T-helper 17 cell (primary cell): ENCODE results near the gene GABRD. TPM values are rescaled to one million over a fixed set of nuclear protein-coding genes. Genes with fewer than 3 reads are reported as not detected.
A peak's percentile ranks its signal among the peaks of the same experiment; 100 is the strongest.

Experiments
- ATAC-seq: fragments of 150-1000 bp; cut with Tn5 transposase; 2 replicates; pipeline ENCODE4 v1.10.0; 2021; ENCODE audit warnings: mild to moderate bottlenecking, moderate library complexity
- DNase-seq, 3 donors: peaks; one replicate each; pipeline versions ENCODE4 v3.0.0 to v3.0.0-alpha.2; 2020 to 2021
- H3K9me3 ChIP-seq: one replicate; pipeline ENCODE4 v1.7.0; 2013; ENCODE audit warnings: low read length, mild to moderate bottlenecking; ENCODE audit not compliant: control insufficient read depth, poor library complexity, severe bottlenecking
- H3K27ac Mint-ChIP-seq: one replicate; pipeline ENCODE4 v1.8.0; 2022; ENCODE audit warnings: mild to moderate bottlenecking, moderate library complexity, mixed read lengths
- H3K27me3 Mint-ChIP-seq: one replicate; pipeline ENCODE4 v1.8.0; 2022; ENCODE audit warnings: mixed read lengths
- H3K36me3 Mint-ChIP-seq: one replicate; pipeline ENCODE4 v1.8.0; 2022; ENCODE audit warnings: low read depth, mixed read lengths
- H3K4me1 Mint-ChIP-seq: one replicate; pipeline ENCODE4 v1.8.0; 2022; ENCODE audit warnings: mild to moderate bottlenecking, mixed read lengths
- H3K4me3 Mint-ChIP-seq: one replicate; pipeline ENCODE4 v1.8.0; 2022; ENCODE audit warnings: mild to moderate bottlenecking, moderate library complexity, mixed read lengths
- total RNA-seq, 4 donors: library from RNA in 2 of 4; stranded (reverse) in 2 of 4; gene quantifications; one replicate each; pipeline ENCODE4 v1.2.3 and lab custom pipeline; 2022 to 2026

The GABRD gene
- total RNA-seq, 2 donors from 2014 or later, result 0.17 TPM; not detected in 1

DNA sequence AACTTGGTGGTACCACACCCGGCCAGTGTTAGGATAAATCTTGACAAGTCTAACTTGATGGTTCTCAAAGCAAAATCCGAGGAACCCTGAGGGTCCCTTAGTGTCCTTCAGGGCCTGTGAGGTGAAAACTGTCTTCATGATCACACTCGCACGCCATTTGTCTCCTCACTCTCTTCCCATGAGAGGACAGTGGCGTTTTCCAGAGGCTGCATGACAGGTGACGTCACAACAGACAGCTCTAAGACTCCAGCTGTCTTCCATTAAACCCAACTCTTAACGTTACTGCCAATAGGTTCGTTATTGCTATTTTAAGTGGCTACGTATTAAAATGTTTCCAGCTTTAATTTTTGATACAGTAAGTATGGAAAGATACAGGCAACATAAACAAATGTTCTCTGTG is 29.4 kb upstream of the GABRD start:
- no peak overlapping the region for H3K4me3 Mint-ChIP-seq
- no peaks in the 10 kb centered on the region for H3K9me3 ChIP-seq
- ATAC-seq (no peak), DNase-seq (no peak)
- H3K27ac Mint-ChIP-seq, result no peak overlapping the region
- H3K36me3 Mint-ChIP-seq, result no peaks in the 10 kb centered on the region
- peaks cover 28% of the 10 kb centered on the region for H3K27me3 Mint-ChIP-seq
- peaks cover 3% of the 10 kb centered on the region for H3K4me1 Mint-ChIP-seq

DNA sequence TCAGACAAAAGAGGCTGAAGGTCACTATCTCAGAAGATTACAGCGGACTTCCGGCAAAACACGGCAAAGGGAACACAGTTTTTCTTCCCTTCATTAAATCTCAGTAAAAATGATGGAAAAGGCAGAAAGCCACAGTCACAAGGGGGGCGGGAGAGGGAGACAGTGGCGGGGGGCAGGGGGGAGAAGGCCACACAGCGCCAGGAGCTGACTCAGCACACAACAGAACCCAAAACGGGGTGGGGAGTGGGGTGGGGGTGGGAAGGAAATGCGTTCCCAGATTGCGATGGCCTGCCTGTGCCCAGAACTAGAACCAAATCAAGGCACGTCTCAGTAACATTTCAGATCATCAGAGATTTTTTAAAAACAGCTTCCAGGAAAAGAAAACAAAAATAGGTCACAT is 28.9 kb upstream of the GABRD start:
- no peak for ATAC-seq
- Mint-ChIP-seq H3K27ac (no peak overlapping the region), H3K4me1 (peaks cover 3% of the 10 kb centered on the region), H3K36me3 (no peaks in the 10 kb centered on the region), H3K27me3 (peaks cover 28% of the 10 kb centered on the region), H3K4me3 (no peak overlapping the region)
- DNase-seq, result no peak
- H3K9me3 ChIP-seq, result no peaks in the 10 kb centered on the region

DNA sequence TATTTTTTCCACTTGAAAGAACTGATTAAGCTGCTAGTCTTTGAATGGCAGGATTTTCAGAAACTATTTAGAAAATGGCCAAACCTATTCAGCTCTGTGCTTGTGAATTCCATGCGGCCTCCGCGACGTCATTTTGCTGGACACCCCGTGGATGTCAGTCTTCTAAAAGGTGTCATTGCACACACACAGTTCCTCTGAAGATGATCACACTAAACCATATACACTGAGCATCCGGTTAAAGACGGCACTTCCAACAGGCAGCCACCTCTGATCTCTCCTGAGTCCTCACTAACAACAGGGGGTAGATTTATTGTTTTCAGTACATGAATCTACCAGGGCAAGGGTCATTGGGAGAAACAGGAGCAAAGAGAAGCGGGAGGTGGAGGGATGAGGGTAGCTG is 24.6 kb upstream of the GABRD start:
- Mint-ChIP-seq H3K4me1 (peaks cover 3% of the 10 kb centered on the region), H3K36me3 (no peaks in the 10 kb centered on the region), H3K27ac (no peak overlapping the region), H3K4me3 (no peak overlapping the region), H3K27me3 (peaks cover 46% of the 10 kb centered on the region)
- ATAC-seq (no peak), DNase-seq (no peak)
- H3K9me3 ChIP-seq, result no peaks in the 10 kb centered on the region

DNA sequence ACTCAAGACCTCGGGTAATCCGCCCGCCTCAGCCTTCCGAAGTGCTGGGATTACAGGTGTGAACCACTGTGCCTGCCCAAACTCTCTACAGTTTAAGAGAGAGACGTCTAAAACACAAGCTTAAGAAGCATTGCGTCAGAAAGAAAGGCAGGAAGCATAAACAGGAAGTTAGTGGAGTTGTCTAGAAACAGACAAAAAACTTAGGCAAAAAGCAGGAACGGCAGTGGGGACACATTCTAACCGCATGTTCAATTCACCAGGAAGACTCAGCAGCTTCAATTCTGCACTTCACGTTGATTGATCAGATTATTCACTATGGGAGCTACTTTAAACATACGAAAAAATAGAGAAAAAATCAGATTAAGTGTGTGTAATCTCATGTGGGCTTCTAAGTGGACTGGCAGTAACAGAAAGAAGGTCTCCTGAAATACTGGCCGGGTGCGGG is 22.9 kb upstream of the GABRD start:
- H3K4me1 Mint-ChIP-seq, result peaks cover 3% of the 10 kb centered on the region
- ATAC-seq, result no peak
- H3K27ac Mint-ChIP-seq, result no peak overlapping the region
- H3K36me3 Mint-ChIP-seq, result no peaks in the 10 kb centered on the region
- no peak for DNase-seq
- no peak overlapping the region for H3K4me3 Mint-ChIP-seq
- peaks cover 55% of the 10 kb centered on the region for H3K27me3 Mint-ChIP-seq
- no peaks in the 10 kb centered on the region for H3K9me3 ChIP-seq

DNA sequence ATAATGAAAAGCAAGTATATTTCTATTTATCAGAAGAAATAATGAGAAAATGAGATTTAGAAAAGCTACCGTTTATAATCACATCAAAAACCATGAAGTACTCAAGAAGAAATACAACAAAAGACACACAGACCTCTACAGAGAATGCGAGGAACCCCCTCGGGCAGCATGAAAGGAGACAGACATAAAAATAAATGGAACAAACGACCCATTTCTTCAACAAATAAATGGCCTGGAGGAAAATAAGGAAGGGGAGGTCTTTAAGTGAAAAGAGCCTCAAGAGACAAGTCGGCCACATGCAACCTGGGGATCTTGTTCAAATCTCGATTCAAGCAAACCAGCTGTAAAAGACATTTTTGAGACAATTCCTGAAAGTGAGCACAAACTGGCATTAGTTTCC is 21.6 kb upstream of the GABRD start:
- ATAC-seq, result no peak
- H3K4me1 Mint-ChIP-seq, result peaks cover 3% of the 10 kb centered on the region
- H3K9me3 ChIP-seq, result no peaks in the 10 kb centered on the region
- H3K36me3 Mint-ChIP-seq, result no peaks in the 10 kb centered on the region
- DNase-seq, result no peak
- peak overlapping the region; percentile 13 for H3K4me3 Mint-ChIP-seq
- H3K27me3 Mint-ChIP-seq, result peaks cover 59% of the 10 kb centered on the region
- no peak overlapping the region for H3K27ac Mint-ChIP-seq

DNA sequence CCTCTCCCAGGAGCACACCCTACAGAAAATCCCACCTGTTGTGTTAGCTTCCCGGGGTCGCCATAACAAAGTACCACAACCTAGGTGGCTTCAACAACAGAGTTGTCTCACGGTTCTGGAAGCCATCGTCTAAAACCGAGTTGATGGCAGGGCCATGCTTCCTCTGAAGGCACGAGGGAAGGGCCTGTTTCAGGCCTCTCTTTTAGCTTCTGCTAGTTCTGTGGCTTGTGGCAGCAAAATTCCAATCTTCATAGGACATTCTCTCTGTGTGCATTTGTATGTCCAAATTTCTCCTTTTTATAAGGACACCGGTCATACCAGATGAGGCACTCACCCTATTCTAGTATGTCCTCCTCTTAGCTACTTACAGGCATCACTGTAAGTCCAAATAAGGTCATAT is 18.7 kb upstream of the GABRD start:
- Mint-ChIP-seq H3K36me3 (no peaks in the 10 kb centered on the region), H3K4me3 (no peak overlapping the region), H3K27ac (no peak overlapping the region), H3K27me3 (peaks cover 69% of the 10 kb centered on the region), H3K4me1 (peaks cover 3% of the 10 kb centered on the region)
- ATAC-seq, result no peak
- no peaks in the 10 kb centered on the region for H3K9me3 ChIP-seq
- no peak for DNase-seq

DNA sequence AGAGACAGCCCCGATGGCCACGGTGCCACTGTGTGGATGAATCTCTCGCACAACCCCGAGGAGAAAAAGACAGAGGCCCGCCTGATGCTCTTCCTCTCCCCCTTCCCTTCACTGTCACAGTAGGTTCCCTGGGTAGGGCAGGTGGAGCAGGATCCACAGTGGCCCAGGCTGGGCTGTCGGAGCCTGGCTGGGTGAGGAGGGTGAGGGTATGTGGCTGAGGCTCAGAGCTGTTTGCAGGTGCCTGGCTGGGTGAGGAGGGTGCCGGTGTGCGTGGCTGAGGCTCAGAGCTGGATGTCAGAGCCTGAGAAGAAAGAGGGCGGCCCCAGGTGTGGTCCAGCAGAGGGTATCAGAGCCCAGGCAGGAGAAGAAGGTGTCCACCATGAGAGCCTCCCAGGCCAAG is 18.3 kb upstream of the GABRD start:
- Mint-ChIP-seq H3K36me3 (no peaks in the 10 kb centered on the region), H3K4me1 (peaks cover 3% of the 10 kb centered on the region), H3K27me3 (peaks cover 73% of the 10 kb centered on the region), H3K27ac (no peak overlapping the region), H3K4me3 (no peak overlapping the region)
- no peaks in the 10 kb centered on the region for H3K9me3 ChIP-seq
- ATAC-seq, result no peak
- no peak for DNase-seq

DNA sequence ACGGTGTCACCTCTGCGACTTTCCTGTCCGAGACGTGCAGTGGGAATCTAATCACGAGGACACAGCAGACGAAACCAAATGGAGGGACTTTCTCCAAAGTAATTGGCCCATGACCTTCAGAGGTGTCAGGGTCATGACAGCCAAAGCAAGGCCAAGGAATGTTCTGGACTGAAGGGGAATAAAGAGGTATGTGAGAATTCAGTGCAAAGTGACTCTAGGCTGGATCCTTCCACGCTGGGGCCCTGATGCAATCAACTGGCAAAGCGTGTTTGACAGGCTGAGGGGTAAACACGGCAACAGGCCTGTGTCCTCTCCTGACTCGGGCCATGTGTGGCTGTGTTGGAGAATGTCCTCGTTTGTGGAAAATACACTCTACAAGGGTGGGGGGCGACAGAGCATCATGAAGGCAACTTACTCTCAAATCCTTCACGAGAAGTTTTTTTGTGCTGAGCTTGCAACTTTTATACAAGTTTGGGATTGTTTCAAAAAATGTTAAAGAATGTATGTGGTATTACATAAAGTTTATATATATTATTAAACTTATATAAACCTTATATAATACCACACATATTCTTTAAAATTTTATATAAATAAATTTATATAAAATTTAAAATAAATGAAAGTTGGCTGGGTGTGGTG is 17.3 kb upstream of the GABRD start:
- ATAC-seq (no peak), DNase-seq (no peak)
- no peaks in the 10 kb centered on the region for H3K9me3 ChIP-seq
- Mint-ChIP-seq H3K36me3 (no peaks in the 10 kb centered on the region), H3K27ac (no peak overlapping the region), H3K4me1 (no peaks in the 10 kb centered on the region), H3K4me3 (no peak overlapping the region), H3K27me3 (peaks cover 75% of the 10 kb centered on the region)

DNA sequence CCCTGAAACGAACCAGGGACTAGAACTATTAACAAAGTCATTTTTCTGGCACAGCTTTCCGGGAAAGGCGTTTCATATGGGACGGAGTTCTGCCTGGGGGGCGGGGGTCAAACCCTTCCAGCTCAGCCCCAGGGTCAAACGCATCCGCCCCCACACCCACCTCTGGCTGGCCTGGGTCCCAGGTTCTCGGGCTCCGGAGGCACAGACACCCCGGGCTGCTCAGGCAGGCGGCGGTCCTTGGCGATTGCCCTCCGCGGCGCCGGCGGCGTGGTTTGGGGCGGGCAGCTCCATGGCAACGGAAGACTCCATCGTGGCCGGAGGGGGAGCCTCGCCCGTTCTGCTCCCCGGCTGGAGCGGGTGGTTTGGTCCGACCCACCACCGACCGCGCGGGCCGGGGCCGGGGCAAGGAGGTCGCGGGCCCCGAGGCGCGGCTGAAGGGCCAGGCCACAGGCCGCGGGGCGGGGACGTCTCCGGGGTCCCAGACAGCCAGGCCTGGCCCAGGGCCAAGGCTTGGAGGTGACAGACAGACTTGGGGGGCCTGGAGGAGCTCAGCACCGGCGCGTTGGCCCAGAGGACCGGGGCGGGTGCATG is 15.5 kb upstream of the GABRD start, which contains the start of gene CFAP74:
CFAP74 (minus strand) TSS at position 246 of the 591 bp plus-strand sequence. CDS start 12,830 bp downstream, outside the sequence.
- DNase-seq, result no peak
- ATAC-seq, result no peak
- Mint-ChIP-seq H3K4me1 (no peaks in the 10 kb centered on the region), H3K27me3 (peaks cover 61% of the 10 kb centered on the region), H3K36me3 (no peaks in the 10 kb centered on the region), H3K27ac (no peak within 1 kb of the TSS), H3K4me3 (no peak within 1 kb of the TSS)
- no peaks in the 10 kb centered on the region for H3K9me3 ChIP-seq

DNA sequence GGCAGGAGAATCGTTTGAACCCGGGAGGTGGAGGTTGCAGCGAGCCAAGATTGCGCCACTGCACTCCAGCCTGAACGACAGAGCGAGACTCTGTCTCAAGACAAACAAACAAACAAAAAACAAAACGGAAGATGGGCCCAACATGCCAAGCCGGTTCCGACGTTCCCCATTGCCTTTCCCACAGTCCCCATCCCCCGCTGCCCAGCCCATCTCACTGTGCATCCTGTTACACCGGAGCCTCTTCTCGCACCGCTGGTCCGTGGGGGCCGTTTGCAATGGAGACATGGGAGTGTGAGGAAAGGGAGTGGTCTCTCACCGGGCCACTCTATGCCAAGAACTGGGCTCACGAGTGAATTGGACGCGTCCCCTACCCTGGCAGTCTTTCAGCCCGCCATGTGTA is 14.3 kb upstream of the GABRD start:
- H3K4me3 Mint-ChIP-seq, result no peak overlapping the region
- H3K4me1 Mint-ChIP-seq, result no peaks in the 10 kb centered on the region
- H3K9me3 ChIP-seq, result no peaks in the 10 kb centered on the region
- no peaks in the 10 kb centered on the region for H3K36me3 Mint-ChIP-seq
- no peak for ATAC-seq
- H3K27ac Mint-ChIP-seq, result no peak overlapping the region
- no peak for DNase-seq
- H3K27me3 Mint-ChIP-seq, result peaks cover 53% of the 10 kb centered on the region

DNA sequence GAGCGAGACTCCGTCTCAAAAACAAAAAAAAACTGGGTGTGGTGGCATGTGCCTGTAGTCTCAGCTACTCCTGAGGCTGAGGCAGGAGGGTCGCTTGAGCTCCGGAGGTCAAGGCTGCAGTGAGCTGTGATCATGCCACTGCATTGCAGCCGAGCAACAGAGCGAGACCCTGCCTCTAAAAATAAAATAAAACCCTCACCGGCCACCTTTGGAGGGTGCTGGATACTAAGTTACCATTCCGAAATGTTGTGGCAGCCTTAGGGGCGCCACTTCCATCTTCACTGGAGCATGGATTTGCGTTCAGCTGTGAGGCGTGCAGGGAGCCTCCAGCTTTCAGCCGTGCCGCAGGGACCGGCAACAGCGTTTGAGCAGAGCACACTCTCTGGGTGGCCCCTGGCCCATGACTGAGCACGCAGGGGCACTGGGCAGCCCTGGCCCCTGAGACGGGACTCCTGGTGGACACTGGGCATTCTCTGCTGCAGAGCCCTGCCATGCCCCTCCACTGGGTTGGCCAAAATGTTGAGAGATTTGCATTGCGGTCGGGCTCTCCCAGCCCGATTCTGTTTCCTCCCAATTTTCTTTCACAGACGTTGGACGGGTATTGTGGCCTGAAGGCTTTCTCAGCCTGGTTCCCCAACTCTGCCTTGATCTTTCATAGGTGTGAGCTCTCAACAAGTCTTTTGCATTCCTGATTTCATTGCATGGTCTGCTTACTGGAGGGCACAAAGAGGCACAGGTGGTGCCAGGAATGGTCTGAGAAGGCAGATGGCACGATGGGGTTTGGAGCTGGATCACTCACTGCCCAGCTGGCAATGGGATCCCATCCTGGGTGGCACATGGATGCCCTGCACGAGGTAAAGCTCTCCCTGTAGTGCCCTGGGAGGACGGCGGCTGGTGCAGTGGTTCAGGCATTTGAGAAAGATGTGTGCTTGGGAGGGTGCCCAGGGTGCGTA is 9.8 kb upstream of the GABRD start:
- no peak for DNase-seq
- Mint-ChIP-seq H3K36me3 (no peaks in the 10 kb centered on the region), H3K4me1 (no peaks in the 10 kb centered on the region), H3K4me3 (no peak overlapping the region), H3K27me3 (peaks cover 28% of the 10 kb centered on the region), H3K27ac (no peak overlapping the region)
- ATAC-seq, result no peak
- H3K9me3 ChIP-seq, result no peaks in the 10 kb centered on the region

DNA sequence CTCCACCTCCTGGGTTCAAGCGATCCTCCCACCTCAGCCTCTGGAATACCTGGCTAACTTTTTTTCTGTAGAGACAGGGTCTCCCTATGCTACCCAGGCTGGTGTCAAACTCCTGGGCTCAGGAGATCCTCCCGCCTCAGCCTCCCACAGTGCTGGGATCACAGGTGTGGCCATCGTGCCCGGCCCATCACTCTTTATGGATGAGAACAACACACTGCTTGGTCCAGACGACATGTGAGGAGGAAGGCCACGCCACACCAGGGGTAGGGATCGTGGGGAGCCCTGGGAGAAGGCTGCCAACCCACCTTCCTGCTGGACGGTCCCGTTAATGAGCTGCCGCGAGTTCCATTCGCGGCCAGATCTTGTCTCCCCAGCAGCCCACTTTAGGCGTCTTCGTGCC is 5.0 kb upstream of the GABRD start:
- no peaks in the 10 kb centered on the region for H3K9me3 ChIP-seq
- Mint-ChIP-seq H3K4me1 (peaks cover 3% of the 10 kb centered on the region), H3K4me3 (no peak overlapping the region), H3K27me3 (peaks cover 44% of the 10 kb centered on the region), H3K27ac (no peak overlapping the region), H3K36me3 (no peaks in the 10 kb centered on the region)
- no peak for DNase-seq
- no peak for ATAC-seq
